ENCODE results near the gene CAD.

- no peak for TF ChIP-seq EZH2 (IDR thresholded peaks at IDR 0.05; ENCODE audit: insufficient read depth, poor library complexity, severe bottlenecking)
- no peak for TF ChIP-seq EZH2phosphoT487 (IDR thresholded peaks at IDR 0.05; ENCODE audit: insufficient read depth, low read depth)
These were observed 23.2 kb downstream of the CAD start for GRCh38 chr2:27240406-27240805.

Measured in GM23248 (cell line).